Measurements from ENCODE around the gene KRTAP4-1.
"Not testable (repeated sequence)": the region's sequence is repeated elsewhere in the genome, so short reads cannot be mapped to it uniquely, and the experiment has no call there.

KRTAP4-1 gene

GRCh38 chr17:41167561-41167960 is 17.1 kb downstream of the KRTAP4-1 start:
- no peak for DNase-seq (ENCODE audit: extremely low read depth, low read depth)
- no peak for TF ChIP-seq CTCF (IDR thresholded peaks at IDR 0.05; ENCODE audit: low read depth, low read length)

GRCh38 chr17:41163828-41164227 is 20.9 kb downstream of the KRTAP4-1 start:
- no peak for DNase-seq (ENCODE audit: extremely low read depth, low read depth)
- no peak for TF ChIP-seq CTCF (IDR thresholded peaks at IDR 0.05; ENCODE audit: low read depth, low read length)

- TF ChIP-seq CTCF (IDR thresholded peaks at IDR 0.05; ENCODE audit: low read depth, low read length) = no peak
- no peak for DNase-seq (ENCODE audit: extremely low read depth, low read depth)
These were observed 24.1 kb downstream of the KRTAP4-1 start, which contains the start of gene KRTAP4-4 for GRCh38 chr17:41160648-41161047. Gene KRTAP4-4 (minus strand): TSS chr17:41160748. CDS start chr17:41160691, 57 bp downstream.

- not testable (repeated sequence) for DNase-seq (ENCODE audit: extremely low read depth, low read depth)
These were observed 24.5 kb downstream of the KRTAP4-1 start for GRCh38 chr17:41160190-41160589.

- TF ChIP-seq CTCF (IDR thresholded peaks at IDR 0.05; ENCODE audit: low read depth, low read length) = no peak
These were observed 30.9 kb downstream of the KRTAP4-1 start for GRCh38 chr17:41153856-41154255.

GRCh38 chr17:41151525-41151924 is 33.2 kb downstream of the KRTAP4-1 start:
- TF ChIP-seq CTCF (IDR thresholded peaks at IDR 0.05; ENCODE audit: low read depth, low read length) = no peak
- no peak for DNase-seq (ENCODE audit: extremely low read depth, low read depth)

More at GRCh38 chr17:41153856-41154255, 30.9 kb downstream of the KRTAP4-1 start:
- no peak for DNase-seq (ENCODE audit: extremely low read depth, low read depth)

- TF ChIP-seq CTCF (IDR thresholded peaks at IDR 0.05; ENCODE audit: low read depth, low read length) = no peak
- no peak for DNase-seq (ENCODE audit: extremely low read depth, low read depth)
These were observed 34.7 kb downstream of the KRTAP4-1 start for GRCh38 chr17:41150026-41150425.

GRCh38 chr17:41149652-41149985 is 35.1 kb downstream of the KRTAP4-1 start, which contains the start of gene KRTAP4-5:
Gene KRTAP4-5 (minus strand): TSS chr17:41149825. CDS start chr17:41149767, 58 bp downstream.
- TF ChIP-seq CTCF (IDR thresholded peaks at IDR 0.05; ENCODE audit: low read depth, low read length) = no peak
- no peak for DNase-seq (ENCODE audit: extremely low read depth, low read depth)

GRCh38 chr17:41148971-41149651 is 35.6 kb downstream of the KRTAP4-1 start:
- not testable (repeated sequence) for DNase-seq (ENCODE audit: extremely low read depth, low read depth)
